HEK293 (cell line): ENCODE results near the gene GRM4.
A peak's percentile ranks its signal among the peaks of the same experiment; 100 is the strongest.

Experiments used
- CTCF ChIA-PET: fragments of 350-600 bp; formaldehyde crosslinking; extraction: SDS; loops from one replicate; lab custom pipeline; 2021; ENCODE audit warnings: antibody characterized with exemption; lab: Yijun Ruan, JAX
- POLR2A ChIA-PET: fragments of 300-600 bp; formaldehyde crosslinking; extraction: SDS; loops from one replicate; lab custom pipeline; 2020; ENCODE audit warnings: antibody characterized with exemption, inconsistent platforms; lab: Yijun Ruan, JAX
- H3K27ac ChIP-seq: fragments of 200-500 bp; sonication (Bioruptor generic); 2 replicates; pipeline ENCODE4 v1.5.1; 2014; ENCODE audit warnings: low read depth, low read length, control low read depth, inconsistent platforms; ENCODE audit errors: extremely low read depth
- H3K36me3 ChIP-seq, 2 experiments: fragments of 200-500 bp in 1 of 2; sonication (Bioruptor generic) in 1 of 2; 1 replicate in 1 of 2; 2 replicates in 1 of 2; pipeline ENCODE4 v1.5.1; 2014 to 2017; ENCODE audit warnings: inconsistent platforms in 2 of 2, low read length in 2 of 2; ENCODE audit not compliant: control insufficient read depth in 2 of 2, insufficient read depth in 1 of 2
- H3K4me1 ChIP-seq: fragments of 200-500 bp; sonication (Bioruptor generic); 2 replicates; pipeline ENCODE4 v1.5.1; 2014; ENCODE audit warnings: mild to moderate bottlenecking, low read length, inconsistent platforms; ENCODE audit not compliant: control insufficient read depth, insufficient read depth
- H3K4me3 ChIP-seq: 2 replicates; pipeline ENCODE4 v1.5.1; 2011; ENCODE audit warnings: low read depth, mild to moderate bottlenecking, control low read depth, low read length, moderate library complexity
- H3K9me3 ChIP-seq: fragments of 200-500 bp; sonication (Bioruptor generic); 2 replicates; pipeline ENCODE4 v1.5.1; 2014; ENCODE audit warnings: low read depth, low read length, inconsistent platforms; ENCODE audit not compliant: control insufficient read depth, insufficient read depth
- EGR2 ChIP-seq: fragments of 450-650 bp; formaldehyde crosslinking; IDR thresholded peaks from 2 replicates; pipeline ENCODE4 v1.5.1; 2016; ENCODE audit warnings: low read depth, missing biosample characterization, missing genetic modification characterization
- KLF1 ChIP-seq: fragments of 450-650 bp; formaldehyde crosslinking; IDR thresholded peaks from 2 replicates; pipeline ENCODE4 v1.5.1; 2016; ENCODE audit warnings: missing biosample characterization, missing genetic modification characterization
- PRDM1 ChIP-seq: fragments of 450-650 bp; formaldehyde crosslinking; IDR thresholded peaks from 2 replicates; pipeline ENCODE4; 2016; ENCODE audit warnings: missing biosample characterization, missing genetic modification characterization
- ZFHX2 ChIP-seq: fragments of 450-650 bp; formaldehyde crosslinking; conservative IDR thresholded peaks from 2 replicates; pipeline ENCODE4 v1.5.1; 2016; ENCODE audit warnings: missing biosample characterization, missing genetic modification characterization
- ZNF132 ChIP-seq: fragments of 450-650 bp; formaldehyde crosslinking; IDR thresholded peaks from 2 replicates; pipeline ENCODE4 v1.5.1; 2017; ENCODE audit warnings: missing biosample characterization, missing genetic modification characterization, borderline replicate concordance
- ZNF239 ChIP-seq: fragments of 450-650 bp; formaldehyde crosslinking; IDR thresholded peaks from 2 replicates; pipeline ENCODE4 v1.5.1; 2016; ENCODE audit warnings: missing biosample characterization, missing genetic modification characterization
- ZNF391 ChIP-seq: fragments of 450-650 bp; formaldehyde crosslinking; IDR thresholded peaks from 2 replicates; pipeline ENCODE4 v1.5.1; 2016; ENCODE audit warnings: low read depth, missing biosample characterization, missing genetic modification characterization, borderline replicate concordance
- ZNF830 ChIP-seq: fragments of 450-650 bp; IDR thresholded peaks from 2 replicates; pipeline ENCODE4 v1.5.0; 2018; ENCODE audit warnings: missing biosample characterization, missing genetic modification characterization, low read depth, mild to moderate bottlenecking, moderate library complexity
- TF ChIP-seq, protein P1 (sequence below): fragments of 450-650 bp; formaldehyde crosslinking; IDR thresholded peaks from 2 replicates; pipeline ENCODE4 v1.5.1; 2017; ENCODE audit warnings: missing biosample characterization, missing genetic modification characterization
- TF ChIP-seq, protein P2 (sequence below): fragments of 450-650 bp; formaldehyde crosslinking; IDR thresholded peaks from 2 replicates; pipeline ENCODE4 v1.5.1; 2017; ENCODE audit warnings: missing biosample characterization, missing genetic modification characterization
- TF ChIP-seq, protein P3 (sequence below): fragments of 450-650 bp; formaldehyde crosslinking; IDR thresholded peaks from 2 replicates; pipeline ENCODE4 v1.5.1; 2017; ENCODE audit warnings: missing biosample characterization, missing genetic modification characterization
- TF ChIP-seq, protein P4 (sequence below): fragments of 450-650 bp; formaldehyde crosslinking; IDR thresholded peaks from 2 replicates; pipeline ENCODE4 v1.5.1; 2016; ENCODE audit warnings: missing biosample characterization, missing genetic modification characterization
- TF ChIP-seq, protein P5 (sequence below): fragments of 450-650 bp; IDR thresholded peaks from 2 replicates; pipeline ENCODE4 v1.5.1; 2018; ENCODE audit warnings: missing biosample characterization, missing genetic modification characterization
- TF ChIP-seq, protein P6 (sequence below): fragments of 450-650 bp; formaldehyde crosslinking; IDR thresholded peaks from 2 replicates; pipeline ENCODE4 v1.5.1; 2016; ENCODE audit warnings: missing biosample characterization, missing genetic modification characterization

Gene GRM4

DNA sequence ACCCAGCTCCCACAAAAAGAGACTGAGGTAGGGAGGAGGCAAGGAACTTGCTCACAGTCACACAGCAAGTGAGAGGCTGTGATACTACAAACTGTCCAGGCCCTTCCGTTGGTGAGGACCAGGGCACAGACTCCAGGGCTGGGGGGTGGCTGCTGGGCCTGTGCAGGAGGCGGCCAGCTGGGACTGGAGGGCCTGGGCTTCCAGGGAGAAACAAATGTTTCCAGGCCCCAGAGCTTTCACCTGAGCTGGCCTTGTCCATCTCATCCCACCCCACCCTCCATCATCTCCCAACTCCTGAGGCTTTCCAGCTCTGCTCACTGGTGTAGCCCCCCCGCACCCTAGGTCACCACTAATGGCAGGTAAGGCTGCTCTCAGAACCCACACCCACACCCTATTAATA is 86.0 kb downstream of the GRM4 start (continued):
- TF ChIP-seq, protein P1, sequence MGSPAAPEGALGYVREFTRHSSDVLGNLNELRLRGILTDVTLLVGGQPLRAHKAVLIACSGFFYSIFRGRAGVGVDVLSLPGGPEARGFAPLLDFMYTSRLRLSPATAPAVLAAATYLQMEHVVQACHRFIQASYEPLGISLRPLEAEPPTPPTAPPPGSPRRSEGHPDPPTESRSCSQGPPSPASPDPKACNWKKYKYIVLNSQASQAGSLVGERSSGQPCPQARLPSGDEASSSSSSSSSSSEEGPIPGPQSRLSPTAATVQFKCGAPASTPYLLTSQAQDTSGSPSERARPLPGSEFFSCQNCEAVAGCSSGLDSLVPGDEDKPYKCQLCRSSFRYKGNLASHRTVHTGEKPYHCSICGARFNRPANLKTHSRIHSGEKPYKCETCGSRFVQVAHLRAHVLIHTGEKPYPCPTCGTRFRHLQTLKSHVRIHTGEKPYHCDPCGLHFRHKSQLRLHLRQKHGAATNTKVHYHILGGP (tag by site-specific recombination), result no peak
- TF ChIP-seq, protein P2, sequence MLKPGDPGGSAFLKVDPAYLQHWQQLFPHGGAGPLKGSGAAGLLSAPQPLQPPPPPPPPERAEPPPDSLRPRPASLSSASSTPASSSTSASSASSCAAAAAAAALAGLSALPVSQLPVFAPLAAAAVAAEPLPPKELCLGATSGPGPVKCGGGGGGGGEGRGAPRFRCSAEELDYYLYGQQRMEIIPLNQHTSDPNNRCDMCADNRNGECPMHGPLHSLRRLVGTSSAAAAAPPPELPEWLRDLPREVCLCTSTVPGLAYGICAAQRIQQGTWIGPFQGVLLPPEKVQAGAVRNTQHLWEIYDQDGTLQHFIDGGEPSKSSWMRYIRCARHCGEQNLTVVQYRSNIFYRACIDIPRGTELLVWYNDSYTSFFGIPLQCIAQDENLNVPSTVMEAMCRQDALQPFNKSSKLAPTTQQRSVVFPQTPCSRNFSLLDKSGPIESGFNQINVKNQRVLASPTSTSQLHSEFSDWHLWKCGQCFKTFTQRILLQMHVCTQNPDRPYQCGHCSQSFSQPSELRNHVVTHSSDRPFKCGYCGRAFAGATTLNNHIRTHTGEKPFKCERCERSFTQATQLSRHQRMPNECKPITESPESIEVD (tag by site-specific recombination), result no peak
- TF ChIP-seq, protein P3, sequence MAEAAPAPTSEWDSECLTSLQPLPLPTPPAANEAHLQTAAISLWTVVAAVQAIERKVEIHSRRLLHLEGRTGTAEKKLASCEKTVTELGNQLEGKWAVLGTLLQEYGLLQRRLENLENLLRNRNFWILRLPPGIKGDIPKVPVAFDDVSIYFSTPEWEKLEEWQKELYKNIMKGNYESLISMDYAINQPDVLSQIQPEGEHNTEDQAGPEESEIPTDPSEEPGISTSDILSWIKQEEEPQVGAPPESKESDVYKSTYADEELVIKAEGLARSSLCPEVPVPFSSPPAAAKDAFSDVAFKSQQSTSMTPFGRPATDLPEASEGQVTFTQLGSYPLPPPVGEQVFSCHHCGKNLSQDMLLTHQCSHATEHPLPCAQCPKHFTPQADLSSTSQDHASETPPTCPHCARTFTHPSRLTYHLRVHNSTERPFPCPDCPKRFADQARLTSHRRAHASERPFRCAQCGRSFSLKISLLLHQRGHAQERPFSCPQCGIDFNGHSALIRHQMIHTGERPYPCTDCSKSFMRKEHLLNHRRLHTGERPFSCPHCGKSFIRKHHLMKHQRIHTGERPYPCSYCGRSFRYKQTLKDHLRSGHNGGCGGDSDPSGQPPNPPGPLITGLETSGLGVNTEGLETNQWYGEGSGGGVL, result no peak
- no peak for TF ChIP-seq PRDM1 (tag by site-specific recombination)
- TF ChIP-seq, protein P4, sequence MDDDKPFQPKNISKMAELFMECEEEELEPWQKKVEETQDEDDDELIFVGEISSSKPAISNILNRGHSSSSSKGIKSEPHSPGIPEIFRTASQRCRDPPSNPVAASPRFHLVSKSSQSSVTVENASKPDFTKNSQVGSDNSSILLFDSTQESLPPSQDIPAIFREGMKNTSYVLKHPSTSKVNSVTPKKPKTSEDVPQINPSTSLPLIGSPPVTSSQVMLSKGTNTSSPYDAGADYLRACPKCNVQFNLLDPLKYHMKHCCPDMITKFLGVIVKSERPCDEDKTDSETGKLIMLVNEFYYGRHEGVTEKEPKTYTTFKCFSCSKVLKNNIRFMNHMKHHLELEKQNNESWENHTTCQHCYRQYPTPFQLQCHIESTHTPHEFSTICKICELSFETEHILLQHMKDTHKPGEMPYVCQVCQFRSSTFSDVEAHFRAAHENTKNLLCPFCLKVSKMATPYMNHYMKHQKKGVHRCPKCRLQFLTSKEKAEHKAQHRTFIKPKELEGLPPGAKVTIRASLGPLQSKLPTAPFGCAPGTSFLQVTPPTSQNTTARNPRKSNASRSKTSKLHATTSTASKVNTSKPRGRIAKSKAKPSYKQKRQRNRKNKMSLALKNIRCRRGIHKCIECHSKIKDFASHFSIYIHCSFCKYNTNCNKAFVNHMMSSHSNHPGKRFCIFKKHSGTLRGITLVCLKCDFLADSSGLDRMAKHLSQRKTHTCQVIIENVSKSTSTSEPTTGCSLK (tag by site-specific recombination), result no peak
- TF ChIP-seq, all 188 proteins: peak for 0

DNA sequence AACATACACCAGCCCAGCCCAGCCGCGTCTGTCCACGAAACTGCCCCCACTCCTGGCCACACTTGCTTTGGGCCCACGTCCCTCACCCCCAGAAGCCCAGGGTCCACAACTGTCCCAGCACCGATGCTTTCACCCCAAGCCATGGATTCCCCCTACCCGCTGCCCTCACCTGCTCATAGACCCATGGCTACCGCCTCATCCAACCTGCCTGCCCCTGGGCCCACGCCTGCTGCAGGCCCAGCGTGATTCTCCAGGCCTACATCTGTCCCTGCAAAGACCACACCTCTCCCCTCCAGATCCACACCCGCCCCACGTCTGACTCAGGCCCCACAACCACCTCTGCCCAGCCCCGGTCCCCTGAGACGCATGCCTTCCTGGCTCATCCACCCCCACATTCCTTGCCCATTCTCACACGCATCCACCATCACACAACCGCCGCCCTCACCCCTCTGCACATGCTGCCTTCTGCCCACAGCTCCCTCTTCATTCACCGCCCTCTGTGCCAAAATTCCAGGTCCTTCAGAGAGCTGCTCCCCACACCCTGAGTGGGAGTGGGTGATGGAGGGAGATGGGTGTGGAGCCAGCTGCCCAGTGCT is 86.7 kb downstream of the GRM4 start:
- Histone ChIP-seq H3K36me3 (no peaks in the 10 kb centered on the region), H3K4me1 (no peaks in the 10 kb centered on the region), H3K9me3 (no peaks in the 10 kb centered on the region), H3K4me3 (no peak overlapping the region), H3K27ac (no peak overlapping the region)
- CTCF ChIA-PET, result interaction anchor here (0.6 to 2.4 kb wide), 3 partner anchors 10 to 97 kb away, joined by 3 to 13 read pairs (median 3); no protein-coding TSS in a partner anchor
- TF ChIP-seq ZNF132 (tag by site-specific recombination) (no peak), ZFHX2 (tag by site-specific recombination) (peak; percentile 100), ZNF239 (tag by site-specific recombination) (no peak), KLF1 (tag by site-specific recombination) (peak; percentile 97), EGR2 (tag by site-specific recombination) (peak; percentile 100), ZNF391 (tag by site-specific recombination) (no peak), ZNF830 (no peak)
- TF ChIP-seq, protein P5, sequence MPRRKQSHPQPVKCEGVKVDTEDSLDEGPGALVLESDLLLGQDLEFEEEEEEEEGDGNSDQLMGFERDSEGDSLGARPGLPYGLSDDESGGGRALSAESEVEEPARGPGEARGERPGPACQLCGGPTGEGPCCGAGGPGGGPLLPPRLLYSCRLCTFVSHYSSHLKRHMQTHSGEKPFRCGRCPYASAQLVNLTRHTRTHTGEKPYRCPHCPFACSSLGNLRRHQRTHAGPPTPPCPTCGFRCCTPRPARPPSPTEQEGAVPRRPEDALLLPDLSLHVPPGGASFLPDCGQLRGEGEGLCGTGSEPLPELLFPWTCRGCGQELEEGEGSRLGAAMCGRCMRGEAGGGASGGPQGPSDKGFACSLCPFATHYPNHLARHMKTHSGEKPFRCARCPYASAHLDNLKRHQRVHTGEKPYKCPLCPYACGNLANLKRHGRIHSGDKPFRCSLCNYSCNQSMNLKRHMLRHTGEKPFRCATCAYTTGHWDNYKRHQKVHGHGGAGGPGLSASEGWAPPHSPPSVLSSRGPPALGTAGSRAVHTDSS (tag by site-specific recombination), result no peak
- TF ChIP-seq, protein P6, sequence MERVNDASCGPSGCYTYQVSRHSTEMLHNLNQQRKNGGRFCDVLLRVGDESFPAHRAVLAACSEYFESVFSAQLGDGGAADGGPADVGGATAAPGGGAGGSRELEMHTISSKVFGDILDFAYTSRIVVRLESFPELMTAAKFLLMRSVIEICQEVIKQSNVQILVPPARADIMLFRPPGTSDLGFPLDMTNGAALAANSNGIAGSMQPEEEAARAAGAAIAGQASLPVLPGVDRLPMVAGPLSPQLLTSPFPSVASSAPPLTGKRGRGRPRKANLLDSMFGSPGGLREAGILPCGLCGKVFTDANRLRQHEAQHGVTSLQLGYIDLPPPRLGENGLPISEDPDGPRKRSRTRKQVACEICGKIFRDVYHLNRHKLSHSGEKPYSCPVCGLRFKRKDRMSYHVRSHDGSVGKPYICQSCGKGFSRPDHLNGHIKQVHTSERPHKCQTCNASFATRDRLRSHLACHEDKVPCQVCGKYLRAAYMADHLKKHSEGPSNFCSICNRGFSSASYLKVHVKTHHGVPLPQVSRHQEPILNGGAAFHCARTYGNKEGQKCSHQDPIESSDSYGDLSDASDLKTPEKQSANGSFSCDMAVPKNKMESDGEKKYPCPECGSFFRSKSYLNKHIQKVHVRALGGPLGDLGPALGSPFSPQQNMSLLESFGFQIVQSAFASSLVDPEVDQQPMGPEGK (tag by site-specific recombination), result 0 out of 2 replicates have a peak, but pooled peaks have one; percentile 20
- POLR2A ChIA-PET, result no interaction called here
